Caco-2 (cell line): ENCODE data around the gene MDFIC2. TPM values are rescaled to one million over a fixed set of nuclear protein-coding genes. Genes with fewer than 3 reads are reported as not detected.

Experiments used
- BruUV-seq: library from RNA; stranded (reverse); fragments of 400-500 nt; replicated peaks from 2 replicates; lab custom pipeline; 2021; lab: Mats Ljungman, UMichigan
- CTCF ChIA-PET: fragments of 300-600 bp; sonication (Branson Sonifier 250); formaldehyde crosslinking; loops from one replicate; lab custom pipeline; 2022; ENCODE audit warnings: antibody characterized with exemption; lab: Charles Lee
- POLR2A ChIA-PET: fragments of 300-600 bp; sonication (Branson Sonifier 250); formaldehyde crosslinking; loops from one replicate; lab custom pipeline; 2022; ENCODE audit warnings: antibody characterized with exemption; lab: Charles Lee
- DNase-seq, 2 experiments: peaks; one replicate each; pipeline versions ENCODE4 v3.0.0 to v3.0.0-alpha.2; 2020 to 2022
- H3K27me3 ChIP-seq: replicated peaks from 2 replicates; pipeline ENCODE4 v1.6.0; 2011; ENCODE audit warnings: low read length; ENCODE audit not compliant: control insufficient read depth, insufficient read depth
- H3K36me3 ChIP-seq: 2 replicates; pipeline ENCODE4 v1.5.1; 2011; ENCODE audit warnings: low read length; ENCODE audit not compliant: control insufficient read depth, insufficient read depth
- H3K4me1 ChIP-seq: fragments of 250-450 bp; sonication (Bioruptor Pico); 2 replicates; pipeline ENCODE4 v1.5.1; 2020; ENCODE audit warnings: mild to moderate bottlenecking
- H3K4me3 ChIP-seq: 2 replicates; pipeline ENCODE4 v1.5.1; 2011; ENCODE audit warnings: low read depth, mild to moderate bottlenecking, control low read depth, low read length
- H3K9me3 ChIP-seq: fragments of 250-450 bp; sonication (Bioruptor Pico); 2 replicates; pipeline ENCODE4 v1.5.1; 2020; ENCODE audit warnings: mild to moderate bottlenecking, moderate library complexity
- H3K27ac Mint-ChIP-seq: one replicate; pipeline ENCODE4 v1.8.0; 2022; ENCODE audit warnings: mixed read lengths; ENCODE audit not compliant: unreplicated experiment
- H3K27me3 Mint-ChIP-seq: one replicate; pipeline ENCODE4 v1.8.0; 2022; ENCODE audit warnings: mixed read lengths; ENCODE audit not compliant: insufficient read depth, unreplicated experiment
- H3K36me3 Mint-ChIP-seq: one replicate; pipeline ENCODE4 v1.8.0; 2022; ENCODE audit warnings: mild to moderate bottlenecking, mixed read lengths; ENCODE audit not compliant: insufficient read depth, unreplicated experiment
- H3K4me1 Mint-ChIP-seq: one replicate; pipeline ENCODE4 v1.8.0; 2022; ENCODE audit warnings: low read depth, mixed read lengths; ENCODE audit not compliant: unreplicated experiment
- H3K4me3 Mint-ChIP-seq: one replicate; pipeline ENCODE4 v1.8.0; 2022; ENCODE audit warnings: mild to moderate bottlenecking, moderate library complexity, mixed read lengths; ENCODE audit not compliant: unreplicated experiment
- H3K9me3 Mint-ChIP-seq: one replicate; pipeline ENCODE4 v1.8.0; 2022; ENCODE audit warnings: mixed read lengths; ENCODE audit not compliant: unreplicated experiment
- intact Hi-C: fragments of 100-400 bp; cut with micrococcal nuclease; formaldehyde crosslinking; loops from one replicate; pipeline ENCODE4 v1.10.0; 2022; ENCODE audit not compliant: unreplicated experiment
- total RNA-seq: library from RNA; stranded (reverse); gene quantifications from 2 replicates; pipeline ENCODE4 v1.2.3, GENCODE V29; 2022
- TF ChIP-seq, protein P1 (sequence below), 2 experiments: fragments of 200-600 bp in 1 of 2; IDR thresholded peaks; 1 replicate in 1 of 2; 2 replicates in 1 of 2; pipeline versions ENCODE4 v1.5.1 to v1.8.0; 2011 to 2022; ENCODE audit warnings: antibody characterized with exemption in 1 of 2, control low read depth in 1 of 2, inconsistent platforms in 1 of 2, low read depth in 1 of 2, low read length in 1 of 2, mild to moderate bottlenecking in 1 of 2, moderate library complexity in 1 of 2; ENCODE audit not compliant: insufficient read depth in 1 of 2, severe bottlenecking in 1 of 2, unreplicated experiment in 1 of 2

The MDFIC2 gene
- total RNA-seq, 1 experiment from 2014 or later: not detected

- H3K4me1 ChIP-seq: no peaks in the 10 kb centered on the region
- H3K4me1 Mint-ChIP-seq: no peaks in the 10 kb centered on the region
- no peaks in the 10 kb centered on the region for H3K9me3 ChIP-seq
- H3K9me3 Mint-ChIP-seq: no peaks in the 10 kb centered on the region
- no peaks in the 10 kb centered on the region for H3K36me3 ChIP-seq
- POLR2A ChIA-PET: no interaction called here
- no peaks in the 10 kb centered on the region for H3K27me3 Mint-ChIP-seq
- no TSS peak for BruUV-seq
- H3K4me3 ChIP-seq: no peak overlapping the region
- H3K36me3 Mint-ChIP-seq: no peaks in the 10 kb centered on the region
- no peak overlapping the region for H3K4me3 Mint-ChIP-seq
- TF ChIP-seq, protein P1, sequence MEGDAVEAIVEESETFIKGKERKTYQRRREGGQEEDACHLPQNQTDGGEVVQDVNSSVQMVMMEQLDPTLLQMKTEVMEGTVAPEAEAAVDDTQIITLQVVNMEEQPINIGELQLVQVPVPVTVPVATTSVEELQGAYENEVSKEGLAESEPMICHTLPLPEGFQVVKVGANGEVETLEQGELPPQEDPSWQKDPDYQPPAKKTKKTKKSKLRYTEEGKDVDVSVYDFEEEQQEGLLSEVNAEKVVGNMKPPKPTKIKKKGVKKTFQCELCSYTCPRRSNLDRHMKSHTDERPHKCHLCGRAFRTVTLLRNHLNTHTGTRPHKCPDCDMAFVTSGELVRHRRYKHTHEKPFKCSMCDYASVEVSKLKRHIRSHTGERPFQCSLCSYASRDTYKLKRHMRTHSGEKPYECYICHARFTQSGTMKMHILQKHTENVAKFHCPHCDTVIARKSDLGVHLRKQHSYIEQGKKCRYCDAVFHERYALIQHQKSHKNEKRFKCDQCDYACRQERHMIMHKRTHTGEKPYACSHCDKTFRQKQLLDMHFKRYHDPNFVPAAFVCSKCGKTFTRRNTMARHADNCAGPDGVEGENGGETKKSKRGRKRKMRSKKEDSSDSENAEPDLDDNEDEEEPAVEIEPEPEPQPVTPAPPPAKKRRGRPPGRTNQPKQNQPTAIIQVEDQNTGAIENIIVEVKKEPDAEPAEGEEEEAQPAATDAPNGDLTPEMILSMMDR (IDR thresholded peaks at IDR 0.05; ENCODE audit: insufficient read depth in 1 of 2, low read depth in 1 of 2, low read length in 1 of 2, severe bottlenecking in 1 of 2, unreplicated experiment in 1 of 2): no peak
- H3K27ac Mint-ChIP-seq: no peak overlapping the region
- no peaks in the 10 kb centered on the region for H3K27me3 ChIP-seq
- intact Hi-C loops: no loop called here
- no peak for DNase-seq
- CTCF ChIA-PET: no interaction called here
These were observed 20.6 kb upstream of the MDFIC2 start for GRCh38 chr3:70333080-70333479.

- H3K36me3 ChIP-seq: no peaks in the 10 kb centered on the region
These were observed 2.6 kb upstream of the MDFIC2 start for GRCh38 chr3:70315021-70315420.

GRCh38 chr3:70310809-70311208 lies 1.6 kb downstream of the MDFIC2 start:
- no peak overlapping the region for H3K4me3 ChIP-seq
- POLR2A ChIA-PET: no interaction called here
- intact Hi-C loops: no loop called here
- no peak for DNase-seq
- no peak overlapping the region for H3K27ac Mint-ChIP-seq
- no peaks in the 10 kb centered on the region for H3K9me3 ChIP-seq
- CTCF ChIA-PET: no interaction called here
- H3K4me3 Mint-ChIP-seq: no peak overlapping the region
- H3K27me3 Mint-ChIP-seq: no peaks in the 10 kb centered on the region
- peaks cover 7% of the 10 kb centered on the region for H3K4me1 ChIP-seq
- BruUV-seq: no TSS peak
- TF ChIP-seq, protein P1 (IDR thresholded peaks at IDR 0.05; ENCODE audit: insufficient read depth in 1 of 2, low read depth in 1 of 2, low read length in 1 of 2, severe bottlenecking in 1 of 2, unreplicated experiment in 1 of 2): no peak
- H3K4me1 Mint-ChIP-seq: no peaks in the 10 kb centered on the region
- no peaks in the 10 kb centered on the region for H3K9me3 Mint-ChIP-seq
- H3K36me3 Mint-ChIP-seq: no peaks in the 10 kb centered on the region
- H3K27me3 ChIP-seq: no peaks in the 10 kb centered on the region
- no peaks in the 10 kb centered on the region for H3K36me3 ChIP-seq

More at GRCh38 chr3:70315021-70315420, 2.6 kb upstream of the MDFIC2 start:
- BruUV-seq: no TSS peak
- H3K27ac Mint-ChIP-seq: no peak overlapping the region
- H3K36me3 Mint-ChIP-seq: no peaks in the 10 kb centered on the region
- peaks cover 7% of the 10 kb centered on the region for H3K4me1 ChIP-seq
- peaks cover 2% of the 10 kb centered on the region for H3K9me3 ChIP-seq
- no peak overlapping the region for H3K4me3 Mint-ChIP-seq
- no peak overlapping the region for H3K4me3 ChIP-seq
- CTCF ChIA-PET: no interaction called here
- H3K27me3 ChIP-seq: no peaks in the 10 kb centered on the region
- H3K9me3 Mint-ChIP-seq: no peaks in the 10 kb centered on the region
- intact Hi-C loops: no loop called here
- TF ChIP-seq, protein P1 (IDR thresholded peaks at IDR 0.05; ENCODE audit: insufficient read depth in 1 of 2, low read depth in 1 of 2, low read length in 1 of 2, severe bottlenecking in 1 of 2, unreplicated experiment in 1 of 2): no peak
- no peaks in the 10 kb centered on the region for H3K4me1 Mint-ChIP-seq
- POLR2A ChIA-PET: no interaction called here
- DNase-seq: no peak
- H3K27me3 Mint-ChIP-seq: no peaks in the 10 kb centered on the region
